GM12878 (cell line): ENCODE results near the gene GSKIP. TPM values are rescaled to one million over a fixed set of nuclear protein-coding genes. Genes with fewer than 3 reads are reported as not detected.

ENCODE experiments used
- ATAC-seq: fragments of 200-7000 bp; cut with Tn5 transposase; 3 replicates; pipeline ENCODE4 v1.9.1; 2020; ENCODE audit warnings: mild to moderate bottlenecking, moderate library complexity
- BruUV-seq: library from RNA; stranded (reverse); fragments of 400-500 nt; replicated peaks from 2 replicates; lab custom pipeline; 2021; lab: Mats Ljungman, UMichigan
- CTCF ChIA-PET: fragments of 300-600 bp; sonication (Branson Sonifier 250); formaldehyde crosslinking; extraction: SDS; loops from one replicate; lab custom pipeline; 2021; ENCODE audit warnings: inconsistent platforms; lab: Yijun Ruan, JAX
- POLR2A ChIA-PET: fragments of 350-600 bp; formaldehyde crosslinking; extraction: SDS; loops from one replicate; lab custom pipeline; 2021; ENCODE audit warnings: inconsistent platforms; lab: Charles Lee
- RAD21 ChIA-PET: fragments of 300-600 bp; sonication (Branson Sonifier 250); formaldehyde crosslinking; loops from one replicate; lab custom pipeline; 2023; ENCODE audit warnings: antibody characterized with exemption; ENCODE audit not compliant: unreplicated experiment; lab: Charles Lee
- SMC1A ChIA-PET: fragments of 300-600 bp; sonication (Branson Sonifier 250); formaldehyde crosslinking; loops from one replicate; lab custom pipeline; 2023; ENCODE audit not compliant: unreplicated experiment, uncharacterized antibody; lab: Charles Lee
- DNase-seq: peaks from one replicate; pipeline ENCODE4 v3.0.0-alpha.2; 2011; ENCODE audit warnings: low read depth, low spot score
- FAIRE-seq: peaks from 3 replicates; lab custom pipeline; 2011; peaks lifted over from hg19 to GRCh38; lab: Jason Lieb, UNC
- H2AFZ ChIP-seq: 2 replicates; pipeline ENCODE4 v1.6.0; 2011; ENCODE audit warnings: low read depth, low read length, control low read depth; ENCODE audit not compliant: control insufficient read depth
- H3K27ac ChIP-seq: 2 replicates; pipeline ENCODE4 v1.5.1; 2011; ENCODE audit warnings: control low read depth; ENCODE audit not compliant: control insufficient read depth, insufficient read depth
- H3K27me3 ChIP-seq, 2 experiments: replicated peaks in 1 of 2; 2 replicates each; pipeline versions ENCODE4 v1.6.0 to v1.6.1; 2011; ENCODE audit warnings: low read length in 1 of 2; ENCODE audit not compliant: control insufficient read depth in 2 of 2, insufficient read depth in 2 of 2
- H3K36me3 ChIP-seq, 2 experiments: 2 replicates each; pipeline ENCODE4 v1.5.1; 2011; ENCODE audit warnings: low read length in 1 of 2; ENCODE audit not compliant: control insufficient read depth in 2 of 2, insufficient read depth in 2 of 2
- H3K4me1 ChIP-seq: 2 replicates; pipeline ENCODE4 v1.6.1; 2011; ENCODE audit warnings: mild to moderate bottlenecking, low read length, moderate library complexity, mixed read lengths; ENCODE audit not compliant: control insufficient read depth, insufficient read depth
- H3K4me2 ChIP-seq: 2 replicates; pipeline ENCODE4 v1.6.0; 2011; ENCODE audit warnings: control low read depth; ENCODE audit not compliant: control insufficient read depth, insufficient read depth
- H3K4me3 ChIP-seq: fragments of 200-600 bp; sonication (generic); 2 replicates; pipeline ENCODE4 v1.5.1; 2016
- H3K79me2 ChIP-seq: 2 replicates; pipeline ENCODE4 v1.6.0; 2011; ENCODE audit warnings: low read length; ENCODE audit not compliant: control insufficient read depth, insufficient read depth
- H3K9ac ChIP-seq: 2 replicates; pipeline ENCODE4 v1.8.0; 2011; ENCODE audit warnings: low read length, control low read depth, mixed read lengths; ENCODE audit not compliant: control insufficient read depth, insufficient read depth
- H3K9me3 ChIP-seq: replicated peaks from 3 replicates; pipeline ENCODE4 v1.5.1; 2011; ENCODE audit warnings: mild to moderate bottlenecking, low read length; ENCODE audit not compliant: control insufficient read depth, insufficient read depth
- H4K20me1 ChIP-seq: 2 replicates; pipeline ENCODE4 v1.6.0; 2011; ENCODE audit not compliant: control insufficient read depth, insufficient read depth
- BCL11A ChIP-seq: IDR thresholded peaks from 2 replicates; pipeline ENCODE4 v1.6.1; 2011; ENCODE audit warnings: low read depth, low read length
- GABPA ChIP-seq: IDR thresholded peaks from 2 replicates; pipeline ENCODE4 v1.6.1; 2014; ENCODE audit warnings: antibody characterized with exemption, low read depth, mild to moderate bottlenecking, inconsistent platforms
- HDAC6 ChIP-seq: fragments of 200-600 bp; sonication (generic); IDR thresholded peaks from one replicate; pipeline ENCODE4 v1.8.0; 2017; ENCODE audit warnings: antibody characterized with exemption; ENCODE audit not compliant: unreplicated experiment
- HDGF ChIP-seq: fragments of 450-650 bp; IDR thresholded peaks from 2 replicates; pipeline ENCODE4 v1.6.1; 2016; ENCODE audit warnings: antibody characterized with exemption
- IKZF2 ChIP-seq, 2 experiments: fragments of 450-650 bp; IDR thresholded peaks; 2 replicates each; pipeline ENCODE4 v1.6.1; 2017; ENCODE audit warnings: mild to moderate bottlenecking in 2 of 2, moderate library complexity in 2 of 2
- MYC ChIP-seq: IDR thresholded peaks from 2 replicates; pipeline ENCODE4 v1.6.1; 2011; ENCODE audit warnings: mild to moderate bottlenecking, low read length, moderate library complexity, inconsistent platforms; ENCODE audit not compliant: insufficient read depth, insufficient replicate concordance, insufficient read length, severe bottlenecking
- POLR2AphosphoS2 ChIP-seq: IDR thresholded peaks from 2 replicates; pipeline ENCODE4 v1.6.1; 2011; ENCODE audit warnings: low read depth, mild to moderate bottlenecking, low read length, improper control_type of control experiment, moderate library complexity
- RAD51 ChIP-seq: fragments of 450-650 bp; IDR thresholded peaks from 2 replicates; pipeline ENCODE4 v1.6.1; 2016; ENCODE audit warnings: moderate library complexity, mild to moderate bottlenecking, inconsistent platforms
- SMARCA5 ChIP-seq: fragments of 450-650 bp; IDR thresholded peaks from 2 replicates; pipeline ENCODE4 v1.6.1; 2017; ENCODE audit warnings: mild to moderate bottlenecking
- STAT3 ChIP-seq: IDR thresholded peaks from 2 replicates; pipeline ENCODE4 v1.6.1; 2011; ENCODE audit warnings: low read depth, low read length, improper control_type of control experiment
- TARDBP ChIP-seq: IDR thresholded peaks from 2 replicates; pipeline ENCODE4 v1.6.1; 2016; ENCODE audit warnings: borderline replicate concordance
- ZNF217 ChIP-seq: fragments of 450-650 bp; IDR thresholded peaks from 2 replicates; pipeline ENCODE4 v1.6.1; 2017; ENCODE audit warnings: antibody characterized with exemption, mild to moderate bottlenecking
- WGBS: methylation state at CpG from one replicate; pipeline ENCODE4 v1.1.6; 2016; ENCODE audit warnings: low lambda C conversion rate; ENCODE audit not compliant: insufficient replicate concordance, insufficient coverage; ENCODE audit errors: missing lambda C conversion rate; 5-methylcytosine and 5-hydroxymethylcytosine counted together
- in situ Hi-C: fragments of 300-500 bp; cut with MboI; formaldehyde crosslinking; loops from 9 replicates; pipeline ENCODE4 v1.14.3; 2018; ENCODE audit warnings: mixed read lengths
- intact Hi-C: fragments of 100-400 bp; cut with micrococcal nuclease; formaldehyde crosslinking; loops from one replicate; pipeline ENCODE4 v1.14.2; 2022; ENCODE audit not compliant: unreplicated experiment
- polyA plus RNA-seq, 11 experiments: library from polyadenylated mRNA; depleted of rRNA in 4 of 11; unstranded in 6 of 11; stranded (reverse) in 5 of 11; fragments of >200 nt; fragmentation: Nextera tagmentation in 4 of 11; fragmentation: Illumina TruSeq in 1 of 11; extraction: Ambion mirVana in 4 of 11; extraction: Trizol in 1 of 11; gene quantifications; 1 replicate in 1 of 11; 2 replicates in 10 of 11; pipeline versions ENCODE4 v1.2.1 to v1.2.3, GENCODE V29; 2011 to 2016; ENCODE audit warnings: inconsistent platforms in 2 of 11, missing spikeins in 2 of 11, low read depth in 1 of 11
- total RNA-seq, 4 experiments: library from RNA; depleted of rRNA in 3 of 4; stranded (reverse); fragments of >200 nt in 3 of 4; fragmentation: Illumina TruSeq in 1 of 4; extraction: Trizol in 1 of 4; gene quantifications; 2 replicates each; pipeline versions ENCODE4 v1.2.1 to v1.2.3, GENCODE V29; 2013 to 2021
- TF ChIP-seq, protein P1 (sequence below): fragments of 450-650 bp; IDR thresholded peaks from 2 replicates; pipeline ENCODE4 v1.6.1; 2017; ENCODE audit warnings: borderline replicate concordance
- TF ChIP-seq, protein P2 (sequence below), 3 experiments: IDR thresholded peaks in 2 of 3; conservative IDR thresholded peaks in 1 of 3; 2 replicates each; pipeline ENCODE4 v1.5.1; 2011; ENCODE audit warnings: low read depth in 3 of 3, low read length in 3 of 3, mild to moderate bottlenecking in 3 of 3, control low read depth in 2 of 3, moderate library complexity in 2 of 3, inconsistent platforms in 1 of 3, mixed read lengths in 1 of 3; ENCODE audit not compliant: control insufficient read depth in 2 of 3, insufficient read depth in 1 of 3; ENCODE audit errors: extremely low read depth in 1 of 3
- TF ChIP-seq, protein P3 (sequence below): fragments of 450-650 bp; formaldehyde crosslinking; IDR thresholded peaks from 2 replicates; pipeline ENCODE4 v1.4.0; 2022; ENCODE audit warnings: mild to moderate bottlenecking, moderate library complexity
- TF ChIP-seq, protein P4 (sequence below): fragments of 150-350 bp; IDR thresholded peaks from 2 replicates; pipeline ENCODE4 v1.6.1; 2014; ENCODE audit warnings: mild to moderate bottlenecking, low read depth, low read length

The GSKIP gene
- total and polyA plus RNA-seq, 10 of the 15 experiments (the other 5 are each of a cell fraction or from before 2014, with no cell fraction given), result 15.4 to 75.2 (median 26.1) TPM

DNA sequence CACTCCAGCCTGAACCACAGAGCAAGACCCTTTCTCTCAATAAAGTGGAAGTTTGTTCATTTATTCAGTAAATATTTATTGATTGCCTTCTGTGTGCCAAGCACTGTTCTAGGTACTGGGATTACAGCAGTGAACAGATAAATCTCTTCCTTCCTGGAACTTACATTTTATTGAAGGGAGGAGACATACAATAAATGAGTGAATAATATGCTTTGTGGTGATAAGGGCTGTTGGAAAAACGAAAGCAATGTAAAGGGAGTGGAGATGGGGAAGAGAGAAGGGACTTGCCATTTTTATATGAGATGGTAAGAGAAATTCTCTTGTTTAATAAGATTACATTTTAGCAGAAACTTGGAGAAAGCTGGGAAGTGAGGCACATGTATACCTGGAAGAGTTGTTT is 1.6 kb downstream of the GSKIP start (continued):
- TF ChIP-seq ZNF217, result no peak
- TF ChIP-seq SMARCA5, result no peak
- no peak for TF ChIP-seq TARDBP
- TF ChIP-seq HDGF, result no peak

DNA sequence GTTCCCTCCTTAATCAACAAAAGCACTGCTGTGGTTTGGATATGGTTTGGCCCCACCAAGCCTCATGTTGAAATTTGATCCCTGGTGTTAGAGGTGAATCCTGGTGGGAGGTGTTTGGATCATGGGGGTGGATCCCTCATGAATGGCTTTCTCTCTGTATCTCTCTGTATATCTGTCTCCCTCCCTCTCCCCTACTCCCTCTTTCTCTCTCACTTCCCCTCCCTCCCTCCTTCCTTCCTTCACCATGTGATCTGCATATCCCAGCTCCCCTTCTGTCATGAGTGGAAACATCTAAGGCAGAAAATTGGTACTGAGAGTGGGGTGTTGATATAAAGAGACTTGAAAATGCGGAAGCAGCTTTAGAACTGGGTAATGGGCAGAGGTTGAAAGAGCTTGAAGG is 5.2 kb downstream of the GSKIP start:
- Histone ChIP-seq H3K4me3 (no peak overlapping the region), H3K9ac (no peak overlapping the region), H3K79me2 (peaks cover 26% of the 10 kb centered on the region), H3K27ac (no peak overlapping the region), H3K4me2 (no peak overlapping the region), H2AFZ (no peak overlapping the region), H4K20me1 (no peaks in the 10 kb centered on the region; the same call in 1 of the 2 replicates), H3K27me3 (no peaks in the 10 kb centered on the region), H3K36me3 (0 out of 4 replicates have a peak, but pooled peaks cover 0 to 2% of the 10 kb centered on the region in 2 experiments), H3K4me1 (peaks cover 6% of the 10 kb centered on the region), H3K9me3 (no peaks in the 10 kb centered on the region; the same call in 2 of the 3 replicates)
- no peak for DNase-seq
- no peak for ATAC-seq
- ChIA-PET RAD21 (no interaction called here), POLR2A (interaction anchor here (0.7 to 1.7 kb wide), 2 partner anchors 11 to 1882 kb away, joined by 5 to 6 read pairs; no protein-coding TSS in a partner anchor), CTCF (no interaction called here), SMC1A (interaction anchor here (0.7 to 3.2 kb wide), 5 partner anchors 11 to 19 kb away, joined by 3 to 15 read pairs (median 3); no protein-coding TSS in a partner anchor)
- in situ Hi-C loops, result no loop called here
- intact Hi-C loops, result no loop called here
- no peak for FAIRE-seq
- WGBS, result 100% methylated on average over 1 of the region's 1 CpG
- BruUV-seq, result no TSS peak
- TF ChIP-seq, protein P1, sequence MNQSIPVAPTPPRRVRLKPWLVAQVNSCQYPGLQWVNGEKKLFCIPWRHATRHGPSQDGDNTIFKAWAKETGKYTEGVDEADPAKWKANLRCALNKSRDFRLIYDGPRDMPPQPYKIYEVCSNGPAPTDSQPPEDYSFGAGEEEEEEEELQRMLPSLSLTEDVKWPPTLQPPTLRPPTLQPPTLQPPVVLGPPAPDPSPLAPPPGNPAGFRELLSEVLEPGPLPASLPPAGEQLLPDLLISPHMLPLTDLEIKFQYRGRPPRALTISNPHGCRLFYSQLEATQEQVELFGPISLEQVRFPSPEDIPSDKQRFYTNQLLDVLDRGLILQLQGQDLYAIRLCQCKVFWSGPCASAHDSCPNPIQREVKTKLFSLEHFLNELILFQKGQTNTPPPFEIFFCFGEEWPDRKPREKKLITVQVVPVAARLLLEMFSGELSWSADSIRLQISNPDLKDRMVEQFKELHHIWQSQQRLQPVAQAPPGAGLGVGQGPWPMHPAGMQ, result no peak
- TF ChIP-seq BCL11A (no peak), RAD51 (no peak), STAT3 (no peak), IKZF2 (IDR thresholded peaks at IDR 0.05) (no peak), MYC (no peak), HDAC6 (no peak), GABPA (no peak), POLR2AphosphoS2 (no peak)
- TF ChIP-seq, protein P2, sequence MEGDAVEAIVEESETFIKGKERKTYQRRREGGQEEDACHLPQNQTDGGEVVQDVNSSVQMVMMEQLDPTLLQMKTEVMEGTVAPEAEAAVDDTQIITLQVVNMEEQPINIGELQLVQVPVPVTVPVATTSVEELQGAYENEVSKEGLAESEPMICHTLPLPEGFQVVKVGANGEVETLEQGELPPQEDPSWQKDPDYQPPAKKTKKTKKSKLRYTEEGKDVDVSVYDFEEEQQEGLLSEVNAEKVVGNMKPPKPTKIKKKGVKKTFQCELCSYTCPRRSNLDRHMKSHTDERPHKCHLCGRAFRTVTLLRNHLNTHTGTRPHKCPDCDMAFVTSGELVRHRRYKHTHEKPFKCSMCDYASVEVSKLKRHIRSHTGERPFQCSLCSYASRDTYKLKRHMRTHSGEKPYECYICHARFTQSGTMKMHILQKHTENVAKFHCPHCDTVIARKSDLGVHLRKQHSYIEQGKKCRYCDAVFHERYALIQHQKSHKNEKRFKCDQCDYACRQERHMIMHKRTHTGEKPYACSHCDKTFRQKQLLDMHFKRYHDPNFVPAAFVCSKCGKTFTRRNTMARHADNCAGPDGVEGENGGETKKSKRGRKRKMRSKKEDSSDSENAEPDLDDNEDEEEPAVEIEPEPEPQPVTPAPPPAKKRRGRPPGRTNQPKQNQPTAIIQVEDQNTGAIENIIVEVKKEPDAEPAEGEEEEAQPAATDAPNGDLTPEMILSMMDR (IDR thresholded peaks at IDR 0.05 in 2 of 3, conservative IDR thresholded peaks at IDR 0.05 in 1 of 3; ENCODE audit: control insufficient read depth in 2 of 3, extremely low read depth in 1 of 3, insufficient read depth in 1 of 3, low read depth in 3 of 3, low read length in 3 of 3), result no peak
- TF ChIP-seq, protein P3, sequence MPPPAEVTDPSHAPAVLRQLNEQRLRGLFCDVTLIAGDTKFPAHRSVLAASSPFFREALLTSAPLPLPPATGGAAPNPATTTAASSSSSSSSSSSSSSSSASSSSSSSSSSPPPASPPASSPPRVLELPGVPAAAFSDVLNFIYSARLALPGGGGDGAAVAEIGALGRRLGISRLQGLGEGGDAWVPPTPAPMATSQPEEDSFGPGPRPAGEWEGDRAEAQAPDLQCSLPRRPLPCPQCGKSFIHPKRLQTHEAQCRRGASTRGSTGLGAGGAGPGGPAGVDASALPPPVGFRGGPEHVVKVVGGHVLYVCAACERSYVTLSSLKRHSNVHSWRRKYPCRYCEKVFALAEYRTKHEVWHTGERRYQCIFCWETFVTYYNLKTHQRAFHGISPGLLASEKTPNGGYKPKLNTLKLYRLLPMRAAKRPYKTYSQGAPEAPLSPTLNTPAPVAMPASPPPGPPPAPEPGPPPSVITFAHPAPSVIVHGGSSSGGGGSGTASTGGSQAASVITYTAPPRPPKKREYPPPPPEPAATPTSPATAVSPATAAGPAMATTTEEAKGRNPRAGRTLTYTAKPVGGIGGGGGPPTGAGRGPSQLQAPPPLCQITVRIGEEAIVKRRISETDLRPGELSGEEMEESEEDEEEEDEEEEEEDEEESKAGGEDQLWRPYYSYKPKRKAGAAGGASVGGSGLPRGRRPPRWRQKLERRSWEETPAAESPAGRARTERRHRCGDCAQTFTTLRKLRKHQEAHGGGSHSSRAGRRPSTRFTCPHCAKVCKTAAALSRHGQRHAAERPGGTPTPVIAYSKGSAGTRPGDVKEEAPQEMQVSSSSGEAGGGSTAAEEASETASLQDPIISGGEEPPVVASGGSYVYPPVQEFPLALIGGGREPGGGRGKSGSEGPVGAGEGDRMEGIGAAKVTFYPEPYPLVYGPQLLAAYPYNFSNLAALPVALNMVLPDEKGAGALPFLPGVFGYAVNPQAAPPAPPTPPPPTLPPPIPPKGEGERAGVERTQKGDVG (CRISPR knock-in tag), result no peak
- TF ChIP-seq, protein P4, sequence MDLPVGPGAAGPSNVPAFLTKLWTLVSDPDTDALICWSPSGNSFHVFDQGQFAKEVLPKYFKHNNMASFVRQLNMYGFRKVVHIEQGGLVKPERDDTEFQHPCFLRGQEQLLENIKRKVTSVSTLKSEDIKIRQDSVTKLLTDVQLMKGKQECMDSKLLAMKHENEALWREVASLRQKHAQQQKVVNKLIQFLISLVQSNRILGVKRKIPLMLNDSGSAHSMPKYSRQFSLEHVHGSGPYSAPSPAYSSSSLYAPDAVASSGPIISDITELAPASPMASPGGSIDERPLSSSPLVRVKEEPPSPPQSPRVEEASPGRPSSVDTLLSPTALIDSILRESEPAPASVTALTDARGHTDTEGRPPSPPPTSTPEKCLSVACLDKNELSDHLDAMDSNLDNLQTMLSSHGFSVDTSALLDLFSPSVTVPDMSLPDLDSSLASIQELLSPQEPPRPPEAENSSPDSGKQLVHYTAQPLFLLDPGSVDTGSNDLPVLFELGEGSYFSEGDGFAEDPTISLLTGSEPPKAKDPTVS, result no peak
